Fibroblast of lung (primary cell): Measurements from ENCODE around the gene SULF2.

Experiments used
- CTCF ChIP-seq, 2 donors: IDR thresholded peaks in 1 of 2; conservative IDR thresholded peaks in 1 of 2; 1 replicate in 1 of 2; 2 replicates in 1 of 2; pipeline ENCODE4 v1.5.1; 2011 to 2012; ENCODE audit warnings: low read length in 2 of 2, control low read depth in 1 of 2, inconsistent platforms in 1 of 2, low read depth in 1 of 2, mild to moderate bottlenecking in 1 of 2
- EZH2 ChIP-seq: IDR thresholded peaks from 2 replicates; pipeline ENCODE4 v1.5.1; 2012; ENCODE audit warnings: low read length, control low read depth, mild to moderate bottlenecking; ENCODE audit errors: missing control alignments

- TF ChIP-seq CTCF (conservative IDR thresholded peaks at IDR 0.05 in 1 of 2, IDR thresholded peaks at IDR 0.05 in 1 of 2; ENCODE audit: low read depth in 1 of 2, low read length in 2 of 2) = no peak
- no peak for TF ChIP-seq EZH2
These were observed 166.8 kb downstream of the SULF2 start for GRCh38 chr20:47618479-47618878.
